GM19239 (cell line): Measurements from ENCODE around the gene RAB1B.
"Not testable (repeated sequence)": the region's sequence is repeated elsewhere in the genome, so short reads cannot be mapped to it uniquely, and the experiment has no call there.

Experiments
- DNase-seq: peaks from one replicate; pipeline ENCODE4 v3.0.0; 2011; ENCODE audit warnings: low spot score; ENCODE audit not compliant: insufficient read length
- FAIRE-seq: peaks from 2 replicates; lab custom pipeline; 2011; peaks lifted over from hg19 to GRCh38; lab: Jason Lieb, UNC

RAB1B gene

DNA sequence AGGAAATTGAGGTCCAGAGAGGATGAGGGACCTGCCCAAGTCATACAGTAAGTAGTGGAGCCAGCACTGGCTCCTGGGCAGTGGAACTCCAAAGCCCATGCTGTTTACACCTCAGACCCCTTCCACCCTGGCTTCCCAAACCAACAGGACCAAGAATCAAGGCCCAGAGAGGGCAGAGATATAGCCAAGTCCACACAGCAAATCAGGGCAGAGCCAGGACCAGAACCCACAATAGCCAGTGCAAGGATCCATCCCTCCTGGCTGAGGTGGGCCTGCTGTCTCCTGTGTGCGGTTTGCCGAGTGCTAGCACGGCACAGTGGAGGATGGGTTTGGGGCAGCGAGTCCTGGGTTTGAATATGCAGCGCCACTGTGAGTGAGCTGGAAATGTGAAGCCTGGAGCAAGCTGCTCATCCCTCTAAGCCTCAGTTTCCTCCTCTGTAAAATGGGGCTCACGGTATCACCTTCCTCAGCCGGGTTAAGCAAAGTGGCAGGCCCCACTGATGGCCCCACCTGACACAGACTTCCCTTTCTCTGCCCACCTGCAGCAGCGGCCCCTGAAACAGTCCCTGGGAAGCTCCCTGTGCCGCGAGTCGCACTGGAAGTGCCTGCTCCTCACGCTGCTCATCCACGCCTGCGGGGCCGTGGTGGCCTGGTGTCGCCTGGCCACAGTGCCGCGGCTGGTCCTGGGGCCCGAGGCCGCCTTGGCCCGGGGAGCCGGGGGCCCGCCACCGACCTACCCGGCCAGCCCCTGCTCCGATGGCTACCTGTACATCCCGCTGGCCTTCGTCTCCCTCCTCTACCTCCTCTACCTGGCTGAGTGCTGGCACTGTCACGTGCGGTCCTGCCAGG, 25.6 kb downstream of the RAB1B start:
- DNase-seq (no peak), FAIRE-seq (no peak)

DNA sequence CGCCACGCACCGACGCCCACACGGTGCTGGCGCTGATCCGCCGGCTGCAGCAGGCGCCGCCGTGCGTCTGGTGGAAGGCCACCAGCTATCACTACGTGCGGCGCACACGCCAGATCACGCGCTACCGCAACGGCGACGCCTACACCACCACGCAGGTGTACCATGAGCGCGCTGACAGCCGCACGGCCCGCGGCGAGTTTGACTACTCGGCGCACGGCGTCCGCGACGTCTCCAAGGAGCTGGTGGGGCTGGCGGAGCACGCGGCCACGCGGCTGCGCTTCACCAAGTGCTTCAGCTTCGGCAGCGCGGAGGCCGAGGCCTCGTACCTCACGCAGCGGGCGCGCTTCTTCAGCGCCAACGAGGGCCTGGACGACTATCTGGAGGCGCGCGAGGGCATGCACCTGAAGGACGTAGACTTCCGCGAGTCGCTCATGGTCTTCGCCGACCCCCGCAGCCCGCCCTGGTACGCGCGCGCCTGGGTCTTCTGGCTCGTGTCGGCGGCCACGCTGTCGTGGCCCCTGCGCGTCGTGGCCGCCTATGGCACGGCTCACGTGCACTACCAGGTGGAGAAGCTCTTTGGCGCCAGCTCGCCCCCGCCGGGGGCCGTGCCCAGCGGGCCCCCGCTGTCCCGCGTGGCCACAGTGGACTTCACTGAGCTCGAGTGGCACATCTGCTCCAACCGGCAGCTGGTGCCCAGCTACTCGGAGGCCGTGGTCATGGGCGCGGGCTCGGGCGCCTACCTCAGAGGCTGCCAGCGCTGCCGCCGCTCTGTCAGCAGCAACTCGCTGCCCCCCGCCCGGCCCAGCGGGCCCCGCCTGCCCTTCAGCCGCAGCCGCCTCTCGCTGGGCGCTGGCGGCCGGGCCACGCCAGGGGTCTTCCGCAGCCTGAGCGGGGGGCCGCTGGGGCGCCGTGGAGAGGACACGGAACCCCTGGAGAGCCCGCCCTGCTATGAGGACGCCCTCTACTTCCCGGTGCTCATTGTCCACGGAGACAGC, 26.5 kb downstream of the RAB1B start:
- FAIRE-seq (no peak), DNase-seq (no peak)

- FAIRE-seq, result no peak
- no peak for DNase-seq
These were observed 29.2 kb downstream of the RAB1B start for GRCh38 chr11:66297610-66298009.

DNA sequence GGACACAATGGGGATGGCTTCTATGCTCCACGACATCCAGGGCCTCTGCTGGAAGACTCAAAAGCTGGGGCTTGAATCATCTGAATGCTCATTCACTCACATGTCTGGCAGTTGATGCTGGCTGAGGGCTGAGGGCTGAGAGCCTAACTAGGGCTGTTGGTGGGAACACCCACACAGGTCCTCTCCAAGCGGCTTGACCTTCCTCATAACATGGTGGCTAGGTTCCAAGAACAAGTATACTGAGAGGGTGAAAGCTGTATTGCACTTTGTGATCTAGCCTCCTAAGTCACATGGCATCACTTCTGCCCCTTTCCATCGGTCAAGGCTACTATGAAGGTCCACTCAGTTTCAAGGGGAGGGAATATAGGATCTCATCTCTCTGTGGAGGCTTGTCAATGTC, 30.7 kb downstream of the RAB1B start:
- no peak for DNase-seq
- FAIRE-seq, result no peak

DNA sequence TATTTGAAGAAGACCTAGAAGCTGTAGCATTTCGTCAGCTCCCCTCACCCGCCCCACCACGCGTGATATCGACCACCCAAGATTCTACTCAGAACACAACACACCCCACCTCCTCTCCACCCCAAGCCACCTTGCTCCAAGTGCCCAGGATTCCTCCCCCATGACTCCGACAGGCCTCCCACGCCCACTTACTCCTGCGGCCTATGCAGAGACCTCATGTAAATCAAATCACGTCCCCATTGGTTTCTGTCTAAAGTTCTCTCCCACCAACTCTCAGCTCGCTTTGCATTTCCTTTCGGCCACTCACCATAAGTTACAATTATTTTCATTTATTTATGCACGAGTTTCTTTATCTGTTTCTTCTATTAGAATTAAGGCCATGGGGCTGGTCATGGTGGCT, 34.2 kb downstream of the RAB1B start:
- DNase-seq (no peak), FAIRE-seq (no peak)

DNA sequence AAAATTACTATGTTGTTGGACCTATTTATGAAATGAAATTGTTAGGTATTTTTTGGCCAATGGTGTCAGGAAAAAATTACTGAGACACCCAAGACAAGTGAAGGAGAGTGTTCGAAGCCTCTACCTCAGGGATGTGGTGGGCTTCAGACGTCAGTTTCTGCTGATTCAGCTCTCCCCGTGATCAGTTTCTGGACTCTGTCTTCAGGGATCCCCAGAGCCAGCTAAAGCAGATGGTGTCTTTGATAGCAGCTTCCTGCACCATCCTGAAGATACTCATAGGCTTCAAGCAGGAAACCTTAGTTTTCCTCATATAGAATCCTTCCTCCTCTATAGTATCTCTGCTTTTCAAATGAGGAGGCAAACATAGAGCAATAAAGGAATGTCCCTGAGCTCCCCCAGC, 41.0 kb downstream of the RAB1B start:
- no peak for FAIRE-seq

DNA sequence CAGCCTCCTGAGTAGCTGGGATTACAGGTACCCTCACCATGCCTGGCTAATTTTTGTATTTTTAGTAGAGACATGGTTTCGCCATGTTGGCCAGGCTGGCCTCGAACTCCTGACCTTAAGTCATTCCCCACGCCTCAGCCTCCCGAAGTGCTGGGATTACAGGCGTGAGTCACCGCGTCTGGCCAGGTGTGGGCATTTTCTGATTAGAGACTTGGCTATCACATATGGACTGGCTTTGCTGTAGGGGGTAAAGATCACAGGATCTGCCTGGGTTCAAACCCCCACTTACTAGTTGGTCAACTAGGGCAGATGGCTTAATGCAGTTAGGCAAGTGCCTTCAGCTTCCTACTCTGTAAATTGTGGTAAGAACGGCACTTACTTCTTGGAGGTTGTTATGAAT, 41.9 kb downstream of the RAB1B start:
- DNase-seq (no peak), FAIRE-seq (no peak)

More for the DNA sequence above, 41.0 kb downstream of the RAB1B start:
- DNase-seq, result no peak

GRCh38 chr11:66310803-66311440, 42.5 kb downstream of the RAB1B start:
- not testable (repeated sequence) for FAIRE-seq

GRCh38 chr11:66311470-66311964, 43.1 kb downstream of the RAB1B start:
- DNase-seq (no peak), FAIRE-seq (no peak)

More at GRCh38 chr11:66310803-66311440, 42.5 kb downstream of the RAB1B start:
- not testable (repeated sequence) for DNase-seq

DNA sequence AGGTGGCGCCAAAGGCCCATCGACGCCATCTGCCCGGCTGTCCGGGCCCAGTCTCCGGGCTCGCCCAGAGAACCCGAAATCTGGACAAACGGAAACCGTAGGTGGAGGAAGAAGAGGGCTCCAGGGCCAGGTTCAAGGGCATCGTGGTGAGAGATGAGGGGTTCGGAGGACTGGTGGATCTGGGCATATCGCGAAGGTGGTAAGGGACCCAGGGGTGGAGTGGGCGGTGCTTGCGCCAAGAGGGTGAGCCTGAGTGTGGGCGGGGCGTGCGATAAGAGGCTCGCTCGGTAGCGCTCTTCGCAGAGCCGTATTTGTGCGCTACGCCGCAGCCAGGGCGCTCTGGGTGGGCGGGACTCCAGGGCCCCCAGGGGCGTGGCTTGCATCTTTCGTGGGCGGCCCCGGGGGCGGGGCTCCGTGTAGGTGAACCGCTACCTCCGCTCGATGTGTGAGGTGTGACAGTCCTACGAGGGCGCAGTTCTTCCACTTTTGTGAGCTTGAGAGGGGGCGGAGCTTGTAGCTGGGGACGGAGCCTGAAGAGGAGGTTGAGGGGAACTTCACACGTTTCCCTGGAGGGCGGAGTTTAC, 43.6 kb downstream of the RAB1B start:
- DNase-seq (peak; percentile 83), FAIRE-seq (no peak)

DNA sequence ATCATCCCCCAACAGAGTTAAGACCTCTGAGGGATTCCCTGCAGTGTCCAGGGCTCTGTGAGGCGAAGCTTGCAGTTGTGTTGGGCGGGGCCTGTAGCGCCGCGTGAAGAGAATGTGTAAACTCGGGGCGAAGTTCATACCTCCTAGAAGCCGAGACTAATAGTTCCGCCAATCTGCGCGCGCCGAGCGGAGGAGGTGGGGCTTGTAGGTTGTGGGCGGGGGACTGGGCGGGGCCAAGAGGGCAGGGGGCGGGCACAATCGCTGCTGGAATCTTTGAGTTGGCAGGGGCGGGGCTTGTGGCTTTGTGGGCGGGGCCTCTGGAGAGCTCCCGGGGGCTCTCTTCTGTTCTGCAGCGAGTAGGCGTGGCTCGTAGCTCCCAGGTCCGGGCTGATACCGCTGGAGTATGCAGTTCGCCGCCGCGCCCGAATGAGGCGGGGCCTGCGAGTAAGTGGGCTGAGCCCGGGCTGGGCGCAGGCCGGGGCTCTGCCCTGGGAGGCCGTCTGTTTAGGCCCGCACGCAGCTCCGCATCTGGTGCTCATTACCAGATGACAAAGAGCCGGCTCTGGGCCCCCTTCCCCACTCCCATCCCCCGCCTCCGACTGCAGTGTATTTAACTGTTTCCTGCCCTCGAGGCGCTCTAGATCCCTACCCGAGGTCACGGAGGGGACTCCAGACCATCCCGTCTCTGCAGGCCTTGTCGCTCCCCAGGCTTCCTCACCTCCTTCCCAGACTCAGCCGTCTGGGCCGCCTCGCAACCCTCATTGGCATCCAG, 44.3 kb downstream of the RAB1B start:
- DNase-seq (peak; percentile 98), FAIRE-seq (peak; percentile 99)

DNA sequence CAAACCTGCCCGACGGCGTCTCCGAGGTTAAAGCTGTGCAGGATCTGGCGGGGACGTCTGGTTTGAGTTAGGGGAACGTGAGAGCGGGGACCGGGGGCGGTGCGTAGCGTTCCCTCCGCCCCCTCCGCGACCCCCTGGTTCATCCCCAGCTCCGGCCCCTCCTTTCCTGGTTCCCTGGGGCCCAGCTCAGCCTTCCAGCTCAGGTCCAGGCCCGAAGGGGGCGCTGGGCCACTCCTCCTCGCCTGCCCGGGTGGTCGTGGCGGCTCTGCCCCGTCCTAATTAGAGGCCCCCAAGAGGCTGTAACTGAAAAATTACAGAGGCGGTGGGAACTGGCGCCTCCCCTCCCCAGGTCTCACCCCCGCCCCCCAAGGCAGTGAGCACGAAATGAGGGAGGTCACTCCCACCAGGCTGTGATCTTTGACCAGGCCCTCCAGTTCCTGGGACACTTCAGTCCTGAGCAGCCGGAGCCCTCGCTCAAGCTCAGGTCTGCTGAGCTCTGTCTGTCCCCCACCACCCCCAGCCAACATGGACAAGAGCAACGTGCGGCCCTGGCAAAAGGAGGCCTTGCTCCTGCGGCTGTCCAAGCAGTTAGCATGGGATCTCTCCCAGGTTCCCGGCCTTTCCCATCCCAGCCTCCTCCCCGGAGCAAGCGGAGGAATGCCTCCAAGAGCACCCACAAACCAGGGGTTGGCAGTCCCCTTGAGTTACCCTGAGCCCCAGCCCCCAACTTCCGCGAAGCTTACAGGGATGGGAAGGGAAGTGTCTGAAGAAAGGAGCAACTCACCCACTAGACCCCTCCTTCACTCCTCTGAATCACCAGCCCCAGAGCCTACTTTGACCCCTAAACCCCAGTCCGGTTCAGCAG, 45.1 kb downstream of the RAB1B start:
- no peak for FAIRE-seq
- DNase-seq, result no peak

- FAIRE-seq (no peak), DNase-seq (no peak)
These were observed 45.7 kb downstream of the RAB1B start for GRCh38 chr11:66314186-66314501.

DNA sequence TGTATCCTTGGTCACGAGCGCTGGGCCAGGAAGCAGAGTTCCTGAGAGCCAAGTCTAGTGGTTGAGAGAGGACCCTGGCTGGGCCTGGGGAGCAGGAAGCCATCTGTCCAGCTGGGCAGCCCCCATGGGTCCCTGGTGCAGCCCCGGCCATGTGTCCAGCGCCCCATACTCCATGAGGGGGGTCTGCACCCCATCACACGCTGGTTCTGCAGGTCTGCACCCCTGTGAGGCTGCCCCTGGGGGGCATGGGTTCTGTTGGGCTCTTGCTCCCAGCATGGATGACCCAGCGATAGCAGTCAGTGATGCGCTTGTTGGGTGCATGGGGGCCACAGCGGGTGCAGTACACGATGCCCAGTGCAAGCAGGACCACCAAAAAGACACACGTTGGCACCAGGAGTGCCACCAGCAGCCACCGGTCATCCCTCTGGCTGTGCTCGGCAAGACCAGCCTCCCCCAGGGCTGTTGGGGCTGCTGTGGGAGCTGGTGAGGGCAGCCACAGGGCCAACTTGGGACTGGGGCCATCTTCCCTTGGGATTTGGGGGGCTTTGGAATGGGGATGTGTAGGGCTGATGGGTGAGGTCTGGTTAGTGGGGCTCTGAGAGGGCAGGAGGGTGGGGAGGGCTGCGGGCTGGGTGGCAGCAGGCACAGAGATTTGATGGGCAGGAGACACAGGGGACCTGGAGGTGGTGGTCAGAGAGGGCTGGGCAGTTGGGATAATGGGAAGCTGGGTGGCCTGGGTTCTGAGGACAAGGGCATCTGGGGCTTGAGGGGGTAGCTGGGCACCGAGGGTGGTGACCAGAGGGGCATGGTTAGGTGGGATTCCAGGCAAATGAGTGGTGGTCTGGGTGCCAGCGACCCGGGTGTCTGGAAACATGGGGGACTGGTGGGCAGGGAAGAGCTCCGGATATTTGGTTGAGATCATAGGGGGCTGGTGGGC, 46.4 kb downstream of the RAB1B start:
- no peak for DNase-seq
- FAIRE-seq, result no peak

GRCh38 chr11:66315498-66315885, 47.1 kb downstream of the RAB1B start:
- FAIRE-seq, result no peak
- DNase-seq, result no peak

- no peak for DNase-seq
- no peak for FAIRE-seq
These were observed 47.7 kb downstream of the RAB1B start for GRCh38 chr11:66315921-66316811.
